Islet precursor cell (in vitro differentiated cells): ENCODE results near the gene TLR6.

Experiments
- DNase-seq: peaks from one replicate; pipeline ENCODE4 v3.0.0-alpha.2; 2018

TLR6 gene, protein sequence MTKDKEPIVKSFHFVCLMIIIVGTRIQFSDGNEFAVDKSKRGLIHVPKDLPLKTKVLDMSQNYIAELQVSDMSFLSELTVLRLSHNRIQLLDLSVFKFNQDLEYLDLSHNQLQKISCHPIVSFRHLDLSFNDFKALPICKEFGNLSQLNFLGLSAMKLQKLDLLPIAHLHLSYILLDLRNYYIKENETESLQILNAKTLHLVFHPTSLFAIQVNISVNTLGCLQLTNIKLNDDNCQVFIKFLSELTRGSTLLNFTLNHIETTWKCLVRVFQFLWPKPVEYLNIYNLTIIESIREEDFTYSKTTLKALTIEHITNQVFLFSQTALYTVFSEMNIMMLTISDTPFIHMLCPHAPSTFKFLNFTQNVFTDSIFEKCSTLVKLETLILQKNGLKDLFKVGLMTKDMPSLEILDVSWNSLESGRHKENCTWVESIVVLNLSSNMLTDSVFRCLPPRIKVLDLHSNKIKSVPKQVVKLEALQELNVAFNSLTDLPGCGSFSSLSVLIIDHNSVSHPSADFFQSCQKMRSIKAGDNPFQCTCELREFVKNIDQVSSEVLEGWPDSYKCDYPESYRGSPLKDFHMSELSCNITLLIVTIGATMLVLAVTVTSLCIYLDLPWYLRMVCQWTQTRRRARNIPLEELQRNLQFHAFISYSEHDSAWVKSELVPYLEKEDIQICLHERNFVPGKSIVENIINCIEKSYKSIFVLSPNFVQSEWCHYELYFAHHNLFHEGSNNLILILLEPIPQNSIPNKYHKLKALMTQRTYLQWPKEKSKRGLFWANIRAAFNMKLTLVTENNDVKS

DNA sequence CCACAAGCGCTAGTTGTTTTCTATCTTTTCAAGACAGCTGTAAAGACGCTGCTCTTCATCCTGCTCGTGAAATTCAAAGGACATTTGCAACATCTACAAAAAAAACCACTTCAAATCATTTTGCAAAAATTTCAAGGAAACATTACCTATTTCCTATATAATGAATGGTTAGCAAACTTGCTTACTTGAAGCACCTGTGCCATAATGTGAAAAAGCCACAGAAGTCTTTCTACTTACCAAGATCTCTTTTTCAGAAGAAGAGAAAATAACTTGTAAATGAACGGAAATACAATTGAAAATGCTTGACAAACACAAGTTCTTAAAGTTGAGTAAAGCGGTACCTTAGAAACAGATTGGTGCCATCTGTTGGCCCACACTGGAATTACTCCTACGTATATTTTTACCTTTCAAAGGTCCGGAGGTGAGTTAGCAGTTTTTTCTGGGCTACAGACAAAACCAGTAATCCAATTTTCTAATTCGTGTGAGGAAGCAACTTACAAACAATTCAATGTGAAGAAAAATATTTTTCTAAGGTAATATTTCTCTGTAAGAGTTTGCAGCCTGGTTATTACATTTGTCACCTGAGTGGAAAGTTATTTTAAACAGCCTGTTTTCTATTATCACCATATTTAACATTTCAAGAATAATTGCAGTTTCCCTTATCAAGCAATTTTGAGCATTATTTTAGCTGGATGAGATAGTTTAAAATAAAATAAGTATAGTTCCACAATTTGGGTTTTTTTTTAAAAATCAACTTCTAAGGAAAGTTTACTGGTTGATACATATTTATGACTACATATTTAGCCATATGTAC lies at the start of gene TLR6:
Gene TLR6, minus strand, starts transcription at position 294 of the 814 bp plus-strand sequence. CDS start 27,344 bp downstream, outside the sequence.
- peak; percentile 77 for DNase-seq

DNA sequence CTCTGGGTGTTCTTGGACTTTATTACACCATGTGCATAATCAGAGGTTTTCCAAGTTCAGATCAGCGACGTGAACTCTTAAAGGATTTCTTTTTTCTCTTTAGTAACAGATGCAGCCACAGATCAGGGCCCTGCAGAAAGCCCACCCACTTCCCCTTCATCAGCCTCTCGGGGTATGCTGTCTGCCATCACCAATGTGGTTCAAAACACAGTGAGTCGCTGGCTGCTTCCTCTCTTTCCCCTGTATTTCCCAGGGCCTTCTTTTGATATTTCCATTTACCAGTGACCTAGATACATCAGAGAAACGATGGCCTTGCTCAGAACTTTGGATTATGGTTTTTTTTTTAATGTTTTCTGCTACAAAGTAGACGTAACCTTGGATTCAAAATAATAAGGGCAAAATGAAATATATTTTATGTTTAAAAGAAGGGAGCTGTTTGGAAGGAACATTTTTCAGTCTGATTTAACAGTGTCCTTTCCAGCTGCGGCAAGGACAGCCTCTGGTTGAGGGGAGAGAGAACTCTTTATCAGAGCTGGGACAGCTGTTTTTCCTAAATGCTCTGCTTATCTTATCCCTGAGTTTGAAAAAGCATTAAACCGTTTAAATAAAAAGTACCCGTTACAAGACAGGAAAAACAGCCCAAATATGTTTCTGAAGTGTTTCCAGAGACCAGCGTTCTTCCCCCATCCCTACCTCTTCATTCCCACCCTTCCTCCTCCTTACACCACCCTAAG lies 49.2 kb upstream of the TLR6 start:
- no peak for DNase-seq

DNA sequence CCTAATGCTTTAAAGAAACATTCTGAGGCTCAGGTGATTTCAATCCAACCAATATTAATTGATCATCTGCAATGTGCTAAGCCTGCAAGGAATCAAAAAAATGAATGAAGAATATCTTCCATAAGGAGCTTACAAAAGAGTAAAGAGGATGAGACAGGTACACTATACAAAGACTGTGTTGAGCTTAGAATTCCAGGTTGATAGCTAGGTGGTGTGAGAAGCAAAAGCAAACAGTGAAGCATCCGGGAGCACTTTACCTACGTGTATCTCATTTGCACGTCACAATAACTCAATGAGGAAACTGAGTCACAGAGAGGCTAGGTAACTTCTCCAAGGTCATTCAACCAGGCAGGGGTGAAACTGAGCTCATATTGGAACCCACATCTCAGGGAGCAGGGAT lies 48.1 kb upstream of the TLR6 start:
- no peak for DNase-seq

DNA sequence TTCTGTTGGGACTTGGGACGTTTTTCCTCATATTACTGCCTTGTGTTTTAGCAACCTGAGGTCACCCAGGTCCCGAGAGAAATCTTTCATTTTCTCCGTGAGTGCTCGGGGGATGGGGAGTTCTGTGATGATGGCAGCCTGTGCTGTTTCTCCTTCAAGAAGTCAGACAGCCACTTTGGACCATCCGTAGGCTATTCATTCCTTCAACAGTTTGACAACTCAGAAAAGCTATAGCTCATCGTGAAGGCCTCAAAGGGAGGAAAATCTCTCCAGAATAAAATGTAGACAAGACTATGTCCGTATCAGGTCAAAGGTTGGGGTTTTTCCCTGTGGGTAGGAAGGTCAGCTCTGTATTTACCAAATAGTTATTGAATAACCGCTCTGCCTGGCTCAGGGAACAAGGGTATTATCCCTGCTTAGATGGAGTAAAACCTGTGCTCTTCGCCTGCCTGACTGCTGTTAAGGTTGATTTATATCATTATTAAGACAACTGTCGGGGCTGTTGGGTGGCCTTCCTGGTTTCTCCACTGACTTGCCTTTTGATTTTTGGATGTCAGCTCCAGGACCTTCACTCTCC lies 47.6 kb upstream of the TLR6 start:
- no peak for DNase-seq

DNA sequence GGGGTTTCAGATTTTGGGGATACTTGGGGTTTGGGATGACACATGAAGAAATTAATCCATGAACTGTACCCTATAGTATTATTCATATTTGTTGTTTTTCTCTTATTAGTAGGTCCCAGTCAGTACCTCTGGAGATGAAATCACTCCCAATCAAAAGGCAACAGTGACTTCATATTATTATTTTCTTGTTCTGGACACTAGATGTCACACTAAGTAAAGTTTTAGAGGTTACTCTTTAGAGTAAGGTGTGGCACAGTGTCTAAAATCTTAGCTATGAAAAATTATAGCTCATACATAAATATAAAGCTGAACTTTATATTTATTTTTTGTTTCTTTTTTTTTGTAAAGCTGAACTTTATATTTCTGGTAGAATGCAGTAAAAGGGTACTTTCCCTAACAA lies 46.1 kb upstream of the TLR6 start:
- DNase-seq, result no peak

DNA sequence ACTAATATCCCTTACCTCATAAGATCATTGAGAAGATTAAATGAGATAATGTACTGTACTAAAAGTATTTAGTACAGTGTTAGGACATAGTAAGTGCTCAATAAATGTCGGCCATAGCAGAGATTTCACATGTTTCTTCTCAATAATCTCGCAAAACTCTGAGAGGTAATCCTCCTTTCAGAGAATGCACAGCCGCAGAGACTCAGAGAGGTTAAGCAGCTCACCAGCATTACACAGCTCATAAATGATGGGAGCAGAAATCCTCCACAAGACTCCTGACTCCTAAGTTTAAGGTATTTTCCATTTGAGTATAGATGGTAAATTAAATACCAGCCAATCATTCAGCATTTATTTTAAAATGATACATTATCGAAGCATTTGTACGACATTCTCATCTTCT lies 45.6 kb upstream of the TLR6 start:
- DNase-seq, result no peak

DNA sequence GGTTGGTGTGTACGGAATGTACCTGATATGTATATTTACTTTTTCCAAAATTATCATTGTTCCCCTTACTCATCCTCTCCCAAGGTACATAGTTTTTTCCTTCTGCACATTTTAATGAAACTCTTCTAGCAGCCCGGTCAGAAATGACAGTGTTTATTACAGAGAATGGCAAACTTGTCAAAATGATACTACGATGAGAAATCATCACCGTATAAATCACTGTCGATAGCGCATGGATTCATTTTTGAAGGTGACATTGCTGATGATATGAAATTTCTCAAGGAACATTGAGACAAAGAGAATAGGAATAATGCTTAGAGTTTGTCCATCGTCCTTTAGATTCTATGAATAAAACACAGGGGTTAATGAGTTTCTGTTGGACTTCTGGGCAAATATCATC lies 41.6 kb upstream of the TLR6 start:
- DNase-seq, result no peak

DNA sequence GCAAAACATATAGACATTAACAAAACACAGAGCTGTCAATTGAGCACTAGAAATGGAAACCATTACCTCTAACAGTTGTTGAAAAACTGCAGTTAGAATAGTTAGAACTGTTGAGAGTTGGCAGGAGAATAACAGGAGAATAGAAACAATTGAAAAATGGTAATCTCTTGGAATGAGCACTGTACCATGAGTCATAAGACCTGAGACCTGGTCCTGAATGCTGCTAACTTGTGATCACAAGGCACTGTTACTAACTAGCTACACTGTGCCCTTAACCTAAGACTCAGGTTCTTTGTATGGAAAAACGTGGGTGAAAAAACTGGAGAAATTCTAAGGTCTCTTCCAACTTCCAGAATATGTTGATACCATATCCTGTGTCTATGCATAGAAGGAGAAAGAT lies 40.3 kb upstream of the TLR6 start:
- DNase-seq, result no peak

DNA sequence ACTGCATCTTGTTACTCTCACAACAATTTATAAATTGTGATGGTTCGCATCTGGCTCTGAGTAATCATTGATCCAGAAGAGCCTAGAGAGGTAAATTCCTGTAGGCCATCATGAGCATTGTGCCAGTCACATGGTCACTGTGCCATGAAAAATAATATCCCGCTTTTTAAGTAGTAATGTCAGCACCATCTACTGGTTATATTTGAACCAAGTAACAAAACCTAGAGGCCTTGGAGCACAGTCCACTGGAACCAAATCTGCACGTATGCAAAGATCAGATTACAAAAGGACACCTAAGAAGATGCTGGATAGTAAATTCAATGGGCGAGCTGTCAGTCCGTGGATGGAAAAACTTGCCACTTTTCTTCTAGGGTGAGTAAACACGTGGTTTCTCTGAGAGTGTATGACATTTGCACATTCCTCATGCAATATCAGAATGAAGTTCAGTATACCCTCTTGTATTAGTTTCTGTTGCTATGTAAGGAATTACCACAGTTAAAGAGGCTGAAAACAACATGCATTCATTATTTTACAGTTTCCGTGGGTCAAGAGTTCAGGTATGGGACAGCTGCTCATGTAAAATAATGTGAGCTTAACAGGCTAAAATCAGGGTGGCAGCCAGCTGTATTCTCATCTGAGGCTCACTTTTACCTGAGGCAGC lies 37.8 kb upstream of the TLR6 start:
- DNase-seq, result no peak

DNA sequence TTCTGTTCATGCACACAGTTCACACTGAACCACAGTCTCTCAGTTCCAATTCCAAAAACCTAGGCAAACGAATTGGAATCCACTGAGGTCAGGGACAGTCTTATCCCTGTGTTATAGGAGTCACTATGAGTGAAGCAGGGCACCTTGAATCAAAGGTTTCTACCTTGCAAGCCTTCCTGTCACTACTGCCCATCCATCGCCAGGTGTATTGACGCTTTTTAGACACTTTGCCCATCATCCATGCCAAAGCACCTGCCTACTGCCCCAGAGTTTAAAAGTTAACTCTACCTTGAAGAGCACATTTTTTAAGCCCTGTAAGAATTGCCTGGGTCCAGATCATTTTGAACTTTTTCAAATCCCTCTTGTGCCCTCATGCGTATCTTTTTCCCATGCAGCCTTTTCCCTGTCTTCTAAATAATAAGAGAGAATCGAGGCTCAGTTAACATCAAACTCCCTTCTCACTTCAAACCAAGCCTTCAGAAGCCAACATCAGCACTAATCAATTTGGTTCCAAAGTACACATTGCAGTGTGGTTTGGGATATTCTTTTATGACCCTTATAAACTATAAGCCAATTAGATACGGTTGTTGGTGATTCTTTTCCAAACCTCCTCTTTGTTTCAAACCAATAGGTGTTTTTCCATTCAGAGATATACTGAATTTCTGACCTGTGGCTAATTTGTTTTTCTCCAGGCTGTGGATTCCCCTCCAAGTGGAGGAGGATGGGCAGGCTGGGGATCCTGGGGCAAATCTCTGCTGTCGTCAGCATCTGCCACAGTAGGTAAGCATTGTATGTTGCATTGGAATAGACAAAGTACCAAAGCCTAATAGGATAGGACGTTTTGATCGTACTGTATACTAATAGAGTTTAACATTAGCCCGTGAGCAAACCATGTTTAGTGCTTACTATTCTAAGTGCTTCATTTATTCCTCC lies 34.7 kb upstream of the TLR6 start:
- no peak for DNase-seq

DNA sequence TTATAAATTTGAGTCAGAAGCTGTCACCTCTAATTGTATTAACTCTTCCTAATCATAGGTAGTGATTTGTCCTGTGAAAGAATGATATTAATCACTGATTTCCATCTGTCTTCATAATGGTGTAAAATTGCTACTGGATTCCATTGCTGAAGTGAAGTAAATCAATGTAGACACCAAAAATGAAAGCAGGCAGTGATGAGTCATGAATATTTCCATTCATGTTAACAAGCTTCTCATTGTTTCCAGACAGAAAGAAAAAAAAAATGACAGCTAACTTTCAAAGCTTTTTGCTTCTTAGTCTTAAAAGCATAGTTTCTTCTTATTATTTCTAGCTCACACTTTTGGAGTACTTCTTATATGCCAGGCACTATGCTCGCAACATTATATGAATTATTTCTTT lies 32.5 kb upstream of the TLR6 start:
- no peak for DNase-seq

DNA sequence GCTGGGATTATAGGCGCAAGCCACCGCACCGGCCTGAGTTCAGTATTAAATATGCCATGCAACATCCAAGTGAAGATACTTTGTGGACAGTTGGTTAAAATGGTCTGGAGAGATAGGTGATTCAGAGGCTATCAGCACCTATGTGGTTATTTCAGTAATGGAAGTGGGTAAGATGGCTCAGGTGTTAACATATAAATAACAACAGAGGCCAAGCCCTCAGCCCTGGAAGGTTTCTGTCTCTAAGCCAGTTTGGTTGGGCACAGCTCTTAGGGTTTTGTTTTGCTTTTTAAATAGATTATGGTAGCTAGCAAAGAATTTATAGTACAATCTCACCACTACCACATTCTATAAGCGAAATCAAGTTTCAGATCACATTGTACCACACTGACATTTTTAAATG lies 27.6 kb upstream of the TLR6 start:
- DNase-seq, result no peak

DNA sequence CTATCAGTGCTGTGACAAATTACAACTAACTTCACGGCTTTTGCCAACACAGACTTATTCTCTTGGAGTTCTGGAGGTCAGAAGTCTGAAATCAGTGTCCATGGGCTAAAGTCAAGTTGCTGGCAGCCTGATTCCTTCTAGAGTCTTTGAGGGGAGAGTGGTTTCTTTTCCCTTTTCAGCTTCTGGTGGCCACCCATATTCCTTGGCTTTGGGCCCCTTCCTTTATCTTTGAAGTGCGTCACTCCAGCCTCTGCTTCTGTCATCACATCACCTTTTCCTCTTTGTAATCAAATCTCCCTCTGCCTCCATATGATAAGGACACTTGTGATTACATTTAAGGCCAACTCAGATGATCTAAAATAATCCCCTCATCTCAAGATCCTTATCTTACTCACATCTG lies 20.0 kb upstream of the TLR6 start:
- DNase-seq, result no peak

DNA sequence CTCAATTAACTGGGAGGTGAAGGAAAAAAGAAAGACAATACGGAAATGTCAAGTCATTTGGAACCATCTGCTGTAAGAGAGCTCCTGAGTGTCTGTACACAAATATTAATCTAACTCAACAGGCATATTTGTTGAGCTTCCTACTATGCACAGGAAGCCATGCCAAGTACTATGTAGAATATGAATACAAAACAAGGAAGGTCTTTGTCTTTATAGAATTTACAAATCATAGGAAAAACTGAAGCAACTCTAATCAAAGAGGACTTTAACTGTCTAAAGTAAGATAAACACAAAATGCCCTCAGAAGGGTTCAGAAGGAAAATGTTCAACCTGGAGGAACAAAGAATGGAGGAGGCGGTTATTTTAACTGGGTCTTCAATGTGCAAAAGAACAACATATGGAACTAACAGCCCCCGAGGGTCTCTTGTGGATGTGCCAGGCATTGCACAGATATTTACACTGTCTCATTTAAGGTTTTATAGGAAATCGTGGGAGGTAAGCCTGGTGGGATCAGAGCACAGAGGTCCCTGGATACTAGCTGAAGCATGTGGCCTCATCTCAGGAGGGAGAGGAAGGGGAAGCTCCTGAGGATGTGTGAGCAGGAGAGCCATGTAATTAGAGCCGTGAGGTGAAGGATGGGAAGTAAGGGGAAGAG lies 16.8 kb upstream of the TLR6 start:
- DNase-seq, result no peak

DNA sequence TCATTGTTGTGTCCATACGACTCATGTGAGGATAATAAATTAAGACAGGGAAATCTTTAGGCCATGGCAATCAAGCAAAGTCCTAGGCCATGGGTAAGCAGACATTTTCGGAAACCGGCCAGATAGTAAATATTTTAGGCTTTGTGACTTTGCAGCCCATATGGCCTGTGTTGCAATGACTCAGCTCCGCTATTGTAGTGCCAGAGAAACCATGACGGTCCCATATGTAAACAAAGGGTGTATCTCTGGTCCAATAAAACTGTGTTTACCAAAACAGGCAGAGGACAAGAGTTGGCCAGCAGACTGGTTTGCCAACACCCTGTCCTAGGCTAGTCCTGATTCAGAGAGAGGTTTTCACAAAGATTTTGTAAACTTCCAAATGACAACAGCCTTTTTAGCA lies 16.0 kb upstream of the TLR6 start:
- no peak for DNase-seq

DNA sequence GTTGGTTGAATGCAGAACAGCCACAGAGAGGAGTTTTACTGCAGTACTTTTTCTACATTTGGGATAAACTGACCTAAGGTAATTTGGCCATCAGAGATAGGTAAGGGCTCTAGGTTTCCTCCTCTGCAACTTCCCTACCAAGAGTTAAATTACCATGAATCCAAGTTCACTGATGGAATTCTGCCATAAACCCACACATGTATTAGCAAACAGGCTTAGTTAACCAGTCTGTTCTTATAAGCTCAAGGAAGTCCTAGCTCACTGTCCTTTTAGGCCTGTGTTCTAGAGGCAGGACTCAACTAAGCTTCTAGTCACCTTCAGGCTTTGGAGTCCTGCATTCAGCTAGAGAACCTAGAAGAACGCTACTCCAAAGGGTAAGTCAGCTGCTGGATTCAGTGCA lies 15.0 kb upstream of the TLR6 start:
- no peak for DNase-seq

DNA sequence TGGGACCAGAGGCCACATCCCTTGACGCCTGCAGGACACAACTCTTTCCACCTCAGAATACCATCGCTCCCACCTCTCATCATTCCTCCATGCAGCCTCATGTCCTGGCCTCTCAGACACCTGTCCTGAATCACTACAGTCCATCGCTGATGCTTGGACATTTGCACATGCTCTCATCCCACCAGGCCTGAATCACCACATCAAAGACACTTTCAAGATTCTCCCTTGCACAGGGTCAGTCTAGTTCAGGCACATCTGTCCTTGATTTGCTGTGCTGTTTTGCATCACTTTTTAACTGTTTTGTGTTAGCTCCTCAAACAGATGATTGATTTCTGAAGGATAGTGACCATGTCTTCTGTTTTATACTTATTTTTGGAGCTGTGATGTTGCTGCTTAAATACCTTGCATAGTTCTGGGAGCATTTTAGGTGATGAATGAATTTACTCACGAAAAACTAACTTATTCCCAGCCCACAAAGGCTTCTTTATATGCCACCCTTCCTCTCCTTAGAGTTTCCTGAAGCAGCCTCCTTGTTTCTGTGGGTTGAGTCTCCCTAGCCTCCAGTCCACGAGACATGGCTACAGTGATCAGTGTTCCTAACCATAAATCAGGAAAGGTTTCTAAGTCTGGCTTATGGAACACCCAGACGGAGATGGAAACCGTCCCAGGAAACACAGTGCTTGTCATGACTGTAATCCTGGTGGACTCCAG lies 13.6 kb upstream of the TLR6 start:
- no peak for DNase-seq

DNA sequence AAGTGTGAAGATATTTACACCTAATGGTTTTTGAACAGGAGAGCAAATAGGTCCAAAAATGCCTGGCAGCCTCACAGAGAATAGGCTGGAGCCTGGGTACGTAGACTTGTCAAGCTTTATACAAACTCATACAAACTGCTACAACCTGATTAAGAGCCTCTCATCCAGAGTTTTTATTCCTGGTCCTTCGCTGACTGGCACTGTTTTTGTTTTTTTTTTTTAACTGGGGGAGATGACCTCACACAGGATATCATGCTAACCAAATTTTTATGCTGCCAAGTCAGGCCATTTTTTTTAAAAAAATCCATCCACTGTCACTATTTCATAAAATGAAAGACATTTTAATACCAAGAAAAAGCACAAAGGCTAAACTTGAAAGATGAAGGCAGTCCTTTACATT lies 12.9 kb upstream of the TLR6 start:
- no peak for DNase-seq
